Measurements from ENCODE around the gene TARS1.
"Not testable (repeated sequence)": the region's sequence is repeated elsewhere in the genome, so short reads cannot be mapped to it uniquely, and the experiment has no call there.

The TARS1 gene

DNA sequence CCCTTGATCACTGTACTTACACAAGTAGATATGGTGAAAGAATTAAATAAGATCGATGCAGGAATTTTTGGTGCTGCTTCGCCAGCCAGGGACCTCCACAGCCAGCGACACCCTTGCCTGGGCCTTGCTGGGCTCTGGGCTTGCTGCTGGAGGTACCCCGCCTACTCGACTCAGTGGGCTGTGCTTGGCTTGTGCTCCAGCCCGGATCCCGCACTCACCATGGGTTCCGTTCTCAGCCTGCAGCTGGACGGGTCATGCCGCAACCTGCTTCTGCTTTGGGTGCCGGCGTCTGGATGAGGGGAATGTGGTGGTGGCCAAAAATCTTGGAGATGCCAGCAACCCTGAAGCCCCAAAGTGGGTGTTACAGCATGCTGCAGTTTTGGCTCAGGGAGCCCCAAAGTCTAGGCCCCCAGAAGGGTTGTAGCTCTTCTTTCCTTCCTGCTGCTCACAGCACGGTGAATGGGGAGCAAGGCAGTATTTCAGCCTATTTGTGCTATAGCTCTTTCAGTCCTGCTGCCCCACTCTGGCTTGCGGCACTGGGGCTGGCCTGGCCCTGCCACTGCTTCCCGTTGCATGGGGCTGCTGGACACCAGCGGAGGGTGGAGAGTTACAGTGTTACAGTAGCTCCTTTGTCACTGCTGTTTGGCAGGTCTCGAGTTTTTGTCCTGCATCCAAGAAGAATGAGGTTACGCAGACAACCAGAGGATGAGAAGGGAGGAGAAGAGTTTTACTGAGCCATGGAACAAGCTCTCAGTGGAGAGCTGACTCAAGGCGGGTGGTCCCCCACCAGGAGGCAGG, 48.0 kb downstream of the TARS1 start:
- DNase-seq (ENCODE audit: low read depth in 2 of 2), result no peak

DNA sequence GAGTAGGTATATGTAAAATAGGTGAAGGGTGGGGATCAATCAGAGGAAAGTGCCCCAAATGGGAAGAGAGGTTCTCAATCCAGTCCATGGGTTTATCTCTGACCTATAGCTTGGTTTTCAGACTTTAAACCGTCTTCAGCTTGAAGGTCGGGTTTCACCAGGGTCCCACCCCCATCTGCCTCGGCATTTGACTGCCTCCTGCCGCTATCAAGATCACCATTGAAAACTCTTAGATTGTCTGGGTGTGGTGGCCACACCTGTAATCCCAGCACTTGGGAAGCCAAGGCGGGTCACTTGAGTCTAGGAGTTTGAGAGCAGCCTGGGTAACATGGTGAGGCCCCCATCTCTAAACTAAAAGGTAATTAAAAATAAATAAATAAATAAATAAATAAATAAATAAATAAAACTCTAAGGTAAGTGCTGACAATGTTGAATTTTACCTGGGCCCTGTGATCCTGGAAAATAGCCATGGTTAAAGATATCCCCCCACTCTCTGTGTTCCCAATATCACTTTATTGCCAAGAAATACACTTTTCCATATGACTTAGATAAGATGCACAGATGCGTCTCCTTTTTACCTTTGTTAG, 48.8 kb downstream of the TARS1 start:
- DNase-seq (ENCODE audit: low read depth in 2 of 2), result no peak

- no peak for DNase-seq (ENCODE audit: low read depth in 2 of 2)
These were observed 49.4 kb downstream of the TARS1 start for GRCh38 chr5:33490071-33490665.

DNA sequence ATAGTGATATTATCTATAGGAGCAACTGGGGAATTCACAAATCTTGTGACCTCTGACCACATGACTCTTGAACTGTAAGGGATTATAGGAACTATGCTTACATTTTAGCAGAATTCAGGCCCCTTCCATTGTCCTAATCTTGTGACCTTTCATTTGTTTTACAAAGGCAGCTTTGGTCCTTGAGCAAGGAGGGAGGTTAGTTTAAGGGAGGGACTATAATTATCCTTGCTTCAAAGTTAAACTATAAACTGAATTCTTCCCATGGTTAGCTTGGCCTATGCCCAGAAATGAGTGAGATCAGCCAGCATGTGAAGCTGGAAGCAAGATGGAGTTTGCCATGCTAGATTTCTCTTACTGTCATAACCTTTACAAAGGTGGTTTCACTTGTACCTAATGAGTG, 51.2 kb downstream of the TARS1 start:
- DNase-seq (ENCODE audit: low read depth in 2 of 2), result no peak

- no peak for DNase-seq (ENCODE audit: low read depth in 2 of 2)
These were observed 53.7 kb downstream of the TARS1 start for GRCh38 chr5:33494466-33494865.

- no peak for DNase-seq (ENCODE audit: low read depth in 2 of 2)
These were observed 60.5 kb downstream of the TARS1 start for GRCh38 chr5:33501260-33501659.

- no peak for DNase-seq (ENCODE audit: low read depth in 2 of 2)
These were observed 61.1 kb downstream of the TARS1 start for GRCh38 chr5:33501899-33502298.

- no peak for DNase-seq (ENCODE audit: low read depth in 2 of 2)
These were observed 63.8 kb downstream of the TARS1 start for GRCh38 chr5:33504570-33504969.

DNA sequence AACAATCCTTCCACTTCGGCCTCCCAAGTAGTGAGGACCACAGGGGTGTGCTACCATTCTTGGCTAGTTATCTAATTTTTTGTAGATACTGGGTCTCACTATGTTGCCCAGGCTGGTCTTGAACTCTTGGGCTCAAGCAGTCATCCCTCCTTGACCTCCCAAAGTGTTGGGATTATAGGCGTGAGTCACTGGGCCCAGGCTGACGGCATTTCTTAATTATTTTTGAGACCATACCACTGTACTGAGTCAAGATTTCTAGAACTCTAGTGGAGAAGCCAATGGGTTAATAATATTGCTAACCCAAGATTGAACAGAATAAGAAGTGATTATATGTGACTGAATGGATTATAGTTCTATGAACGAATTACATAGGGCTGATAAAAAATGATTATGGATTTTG, 66.7 kb downstream of the TARS1 start:
- no peak for DNase-seq (ENCODE audit: low read depth in 2 of 2)

- no peak for DNase-seq (ENCODE audit: low read depth in 2 of 2)
These were observed 68.3 kb downstream of the TARS1 start for GRCh38 chr5:33509036-33509435.

DNA sequence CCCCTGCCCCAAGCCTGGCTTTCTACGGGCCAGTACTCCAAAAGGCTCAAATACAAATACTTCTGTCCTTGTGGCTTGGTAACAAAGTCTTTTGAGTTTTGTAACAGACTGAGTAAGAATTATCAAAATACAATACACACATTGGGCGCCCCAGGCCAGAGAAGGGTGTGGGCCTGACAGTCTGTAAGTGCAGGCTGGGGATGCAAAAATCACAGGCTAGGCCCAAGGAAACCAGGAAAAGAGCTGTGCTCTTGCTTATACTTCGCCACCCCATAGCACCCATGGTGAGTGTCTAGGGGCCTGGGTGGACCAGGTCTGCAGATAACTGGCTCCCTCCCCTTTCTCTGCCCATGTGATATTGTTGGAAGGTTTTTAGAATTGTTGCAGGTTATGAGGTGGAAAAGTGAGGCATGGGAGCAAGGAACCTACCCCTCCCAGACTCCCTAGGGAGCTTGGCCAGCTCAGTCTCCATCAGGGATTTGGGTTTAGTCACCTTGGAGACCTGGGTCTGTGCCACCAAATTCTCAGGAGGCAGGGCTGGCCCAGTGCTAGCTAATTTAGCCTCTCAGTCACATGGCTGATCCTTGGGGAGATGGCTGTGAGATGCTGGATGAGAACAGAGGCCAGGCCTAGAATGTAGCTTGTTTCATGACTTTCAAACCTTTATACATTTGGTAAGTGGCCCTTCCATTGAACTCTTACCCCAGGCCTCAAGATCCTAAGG, 72.9 kb downstream of the TARS1 start:
- no peak for DNase-seq (ENCODE audit: low read depth in 2 of 2)

GRCh38 chr5:33515366-33515765, 74.6 kb downstream of the TARS1 start:
- not testable (repeated sequence) for DNase-seq (ENCODE audit: low read depth in 2 of 2)

DNA sequence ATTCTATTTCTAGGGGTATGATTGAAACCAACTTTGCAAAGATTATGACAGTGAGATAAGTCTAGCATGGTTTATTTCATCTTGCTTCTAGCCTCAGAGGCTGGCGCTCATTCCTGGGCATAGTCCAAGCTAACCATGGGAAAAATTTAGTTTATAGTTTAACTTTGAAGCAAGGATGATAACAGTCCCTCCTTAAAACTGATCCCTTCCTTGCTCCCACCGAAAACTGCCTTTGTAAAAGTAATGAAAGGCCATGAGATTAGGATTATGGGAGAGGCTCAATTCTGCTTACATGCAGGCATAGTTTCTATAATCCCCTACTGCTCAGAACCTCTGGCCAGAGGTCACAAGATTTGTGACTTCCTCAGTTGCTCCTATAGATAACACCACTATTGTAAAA, 75.7 kb downstream of the TARS1 start:
- DNase-seq (ENCODE audit: low read depth in 2 of 2), result no peak
